GM21825 (cell line): ENCODE data around the gene THADA.
"Not testable (repeated sequence)": the region's sequence is repeated elsewhere in the genome, so short reads cannot be mapped to it uniquely, and the experiment has no call there.

Experiments
- ATAC-seq: cut with Tn5 transposase; IDR thresholded peaks from one replicate; pipeline ENCODE4 v1.9.1; 2021; ENCODE audit warnings: mild to moderate bottlenecking, moderate library complexity; ENCODE audit not compliant: unreplicated experiment

Gene THADA

GRCh38 chr2:43196768-43197587 lies 398.9 kb downstream of the THADA start:
- no peak for ATAC-seq

DNA sequence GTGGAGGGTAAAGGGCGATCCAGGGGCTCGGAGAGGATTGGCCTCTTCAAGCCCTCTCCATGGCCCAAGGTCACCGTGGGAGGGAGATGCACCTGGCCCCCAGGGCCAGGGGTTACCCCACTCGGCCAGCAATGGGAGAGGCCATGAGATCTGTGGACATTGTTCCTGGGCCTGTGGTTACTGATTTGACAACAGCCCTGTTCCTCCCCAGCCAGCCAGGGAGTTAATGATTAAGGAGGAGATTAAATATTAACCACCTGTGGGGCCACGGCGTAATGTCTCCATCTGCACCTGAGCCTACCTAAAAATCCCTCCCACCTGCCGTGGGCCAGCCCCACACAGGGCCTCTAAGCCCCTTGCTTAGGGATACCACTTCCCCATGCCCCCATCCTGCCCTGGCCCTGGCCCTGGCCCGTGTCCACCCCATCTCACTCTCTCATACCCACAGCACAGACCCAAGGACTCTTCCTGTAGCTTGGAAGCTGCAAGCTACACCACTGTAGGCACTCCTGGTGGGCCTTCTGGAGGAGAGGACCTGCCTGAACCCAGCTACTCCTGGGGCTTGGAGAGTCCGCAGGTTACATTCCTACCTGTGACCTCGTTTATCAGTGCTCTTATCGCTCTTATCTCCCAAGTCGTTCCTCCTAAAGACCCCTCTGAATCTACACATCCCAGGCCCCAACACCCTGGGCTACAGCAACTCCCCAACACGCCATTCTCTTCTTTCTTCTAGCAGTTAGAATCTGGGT lies 401.5 kb downstream of the THADA start:
- peak; percentile 53 for ATAC-seq

DNA sequence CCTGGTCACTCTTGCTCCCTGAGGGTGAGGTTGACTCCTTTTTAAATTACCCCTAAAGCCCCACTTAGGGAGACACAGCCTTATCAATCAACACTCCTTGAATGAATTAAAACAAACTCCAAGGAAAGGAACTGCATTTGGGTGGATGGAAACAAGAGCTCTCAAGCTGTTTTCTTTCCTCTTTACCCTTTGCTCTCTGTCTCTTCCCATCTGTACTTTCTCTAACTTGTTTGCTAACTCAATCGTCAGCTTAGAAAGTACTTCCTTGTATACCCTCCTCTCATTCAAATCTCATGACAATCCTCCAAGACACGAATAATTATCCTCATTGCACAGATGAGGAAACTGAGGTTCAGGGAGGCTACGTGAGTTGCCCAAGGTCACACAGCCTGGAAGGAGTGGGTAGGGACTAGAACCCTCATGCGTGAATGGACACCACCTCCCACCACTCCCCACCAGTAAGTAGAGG lies 402.2 kb downstream of the THADA start:
- ATAC-seq: no peak

- ATAC-seq: no peak
Observed at GRCh38 chr2:43192744-43193651, 402.8 kb downstream of the THADA start.

- no peak for ATAC-seq
Observed at GRCh38 chr2:43191947-43192516, 403.8 kb downstream of the THADA start.

DNA sequence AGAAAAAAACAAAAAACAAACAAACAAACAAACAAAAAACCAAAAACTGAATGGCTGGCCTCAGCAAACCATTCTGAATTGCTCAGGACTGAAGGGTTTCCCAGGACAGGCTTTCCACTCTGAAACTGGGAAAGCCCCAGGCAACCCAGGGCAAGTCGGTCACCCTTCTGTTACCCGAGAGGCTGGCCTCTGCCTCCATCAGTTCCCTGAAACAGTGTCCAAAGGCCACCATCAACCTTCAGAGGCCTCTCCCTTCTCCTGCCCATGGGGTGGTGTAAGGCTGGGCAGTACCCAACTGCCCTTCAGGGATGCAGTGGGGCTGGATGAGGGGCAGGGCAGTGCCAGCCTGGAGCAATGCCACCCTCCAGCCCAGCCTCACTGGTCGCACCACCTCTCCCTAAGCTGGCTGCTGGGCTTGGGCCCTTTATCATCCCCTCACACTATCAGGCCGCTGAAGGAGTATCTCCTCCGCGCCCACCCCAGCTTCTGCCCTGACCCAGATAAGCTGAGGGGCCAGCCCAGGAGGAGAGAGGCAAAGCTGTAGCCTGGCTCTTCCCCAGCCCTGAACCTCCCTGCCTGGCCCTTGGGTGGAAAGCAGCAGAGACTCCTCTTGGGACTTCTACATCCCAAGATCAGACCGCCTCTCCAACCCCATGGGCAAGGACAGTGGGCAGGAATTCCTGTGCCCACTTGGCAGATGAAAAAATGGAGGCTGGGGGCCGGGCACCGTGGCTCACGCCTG lies 405.4 kb downstream of the THADA start:
- no peak for ATAC-seq

GRCh38 chr2:43189861-43190260 lies 406.0 kb downstream of the THADA start:
- not testable (repeated sequence) for ATAC-seq

DNA sequence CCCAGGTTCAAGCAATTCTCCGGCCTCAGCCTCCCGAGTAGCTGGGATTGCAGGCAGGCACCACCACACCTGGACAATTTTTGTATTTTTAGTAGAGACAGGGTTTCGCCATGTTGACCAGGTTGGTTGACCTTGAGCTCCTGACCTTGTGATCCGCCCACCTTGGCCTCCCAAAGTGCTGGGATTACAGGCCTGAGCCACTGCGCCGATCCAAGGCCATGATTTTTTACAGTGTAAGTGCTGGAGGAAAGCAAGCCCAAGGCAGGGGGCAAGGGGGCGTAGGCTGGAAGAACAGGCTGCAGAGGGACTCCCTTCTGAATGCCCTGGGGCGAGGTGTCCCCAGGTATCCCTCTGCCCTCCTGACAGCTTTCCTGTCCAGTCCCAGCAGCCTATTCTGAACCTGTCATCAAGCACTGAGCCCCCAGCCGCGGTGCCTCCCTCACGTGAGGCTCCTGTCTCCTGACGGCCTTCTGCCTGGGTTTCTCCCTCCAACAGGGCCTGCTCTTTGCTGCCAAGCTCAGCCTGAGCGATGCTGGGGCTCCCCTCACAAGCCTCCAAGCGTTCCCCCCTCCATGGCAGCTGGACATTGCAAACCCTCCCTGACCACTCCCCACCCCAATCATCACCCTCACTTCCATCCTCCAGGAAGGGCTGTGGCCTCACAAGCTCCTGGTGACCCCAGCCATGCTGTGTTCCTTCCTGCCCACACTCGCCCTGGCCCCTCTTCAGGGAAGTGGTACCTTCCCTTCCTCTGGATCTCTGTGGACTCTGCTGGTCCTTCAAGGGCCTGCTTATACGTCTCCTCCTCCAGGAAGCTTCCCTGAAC lies 407.1 kb downstream of the THADA start:
- ATAC-seq: no peak

DNA sequence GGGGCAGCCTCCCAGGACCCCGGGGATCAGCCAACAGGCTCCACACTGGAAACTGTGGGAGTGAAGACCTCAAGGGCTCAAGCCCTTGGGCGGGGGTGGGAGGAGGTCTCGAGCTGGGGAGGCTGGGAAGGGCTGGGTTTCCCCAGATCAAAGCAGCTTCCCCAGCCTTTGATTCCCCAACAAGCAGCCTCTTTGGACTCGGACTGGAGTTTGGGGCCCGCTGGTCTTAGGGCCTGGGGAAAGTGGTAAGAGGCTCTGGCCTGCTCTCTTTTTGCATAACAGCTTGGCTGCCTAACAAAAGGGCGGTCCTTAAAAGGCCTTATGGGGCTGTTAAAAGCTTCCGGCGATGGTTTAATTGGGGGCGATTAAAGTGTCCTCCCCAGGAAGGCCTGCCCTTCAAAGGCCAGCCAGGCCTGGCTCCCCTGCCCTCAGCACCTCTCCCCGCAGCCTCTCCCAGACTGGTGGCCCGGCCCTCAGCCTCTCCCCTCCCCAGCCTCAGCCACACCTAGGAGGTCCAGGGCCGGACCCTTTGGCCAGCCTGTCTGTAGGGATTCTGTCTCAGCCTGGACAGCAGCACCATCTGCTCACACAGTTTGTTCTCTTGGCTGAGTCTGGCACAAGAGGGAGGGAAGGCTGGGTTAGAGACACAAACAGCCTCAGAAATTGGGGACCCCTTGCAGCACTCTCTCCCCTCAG lies 409.0 kb downstream of the THADA start:
- no peak for ATAC-seq

DNA sequence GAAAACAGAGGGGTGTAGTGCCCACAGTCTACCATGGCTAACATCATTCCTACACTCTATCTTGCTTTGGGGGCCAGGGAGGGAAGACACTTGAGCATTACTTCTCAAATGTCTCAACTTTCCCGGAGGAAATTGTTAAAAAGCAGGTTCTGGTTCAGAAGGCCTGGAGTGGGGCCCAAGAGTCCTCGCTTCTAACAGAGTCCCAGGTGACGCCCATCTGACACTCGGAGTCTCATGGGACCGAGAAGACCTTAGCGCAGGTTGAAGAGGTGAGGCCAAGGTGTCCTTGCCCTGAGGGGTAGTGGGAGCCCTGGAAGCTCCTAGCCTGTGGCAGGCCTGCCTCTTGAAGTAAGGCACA lies 409.5 kb downstream of the THADA start:
- no peak for ATAC-seq

GRCh38 chr2:43185146-43185545 lies 410.7 kb downstream of the THADA start:
- ATAC-seq: no peak

DNA sequence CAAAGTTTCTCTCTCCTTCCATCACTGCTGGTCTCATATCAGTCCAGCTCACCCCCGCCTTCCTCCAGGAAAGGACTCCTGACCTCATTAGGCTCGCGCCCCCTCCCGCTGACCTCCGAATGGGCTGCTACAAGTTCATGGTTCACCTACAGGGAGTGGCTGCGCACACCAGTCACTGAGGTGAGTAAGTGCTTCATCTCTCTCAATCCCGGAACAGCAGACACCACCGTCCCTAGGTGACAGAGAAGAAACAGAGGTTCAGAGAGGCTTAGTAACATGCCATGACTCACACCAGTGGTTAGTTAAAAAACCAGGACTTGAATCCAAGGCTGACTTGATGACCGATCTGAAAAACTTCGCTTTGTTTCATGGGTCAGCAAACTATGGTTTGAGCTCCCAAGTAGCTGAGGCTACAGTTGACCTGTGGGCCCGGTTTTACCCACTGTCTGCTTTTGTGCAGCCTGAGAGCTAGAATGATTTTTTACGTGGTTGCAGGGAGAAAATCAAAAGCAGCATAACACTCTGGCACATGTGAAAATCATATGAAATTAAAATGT lies 411.4 kb downstream of the THADA start:
- ATAC-seq: no peak

DNA sequence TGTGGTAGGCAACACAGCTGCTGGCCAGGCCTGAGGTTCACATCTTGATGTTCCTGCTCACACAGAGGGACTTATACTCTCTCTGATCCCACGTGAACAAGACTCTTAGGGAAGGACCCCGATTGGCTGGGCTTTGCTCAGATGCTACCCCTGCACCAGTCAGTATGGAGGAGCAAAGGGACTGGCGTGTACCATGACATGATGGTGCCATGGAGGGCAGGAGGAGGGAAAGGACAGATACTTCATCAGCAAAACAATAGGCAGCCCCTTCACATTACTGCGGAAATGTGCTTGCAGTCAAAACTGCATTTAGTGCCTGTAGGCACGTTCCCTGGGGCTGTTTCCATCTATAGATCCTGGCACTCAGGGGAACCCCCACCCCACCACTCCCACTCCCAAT lies 412.1 kb downstream of the THADA start:
- no peak for ATAC-seq

- no peak for ATAC-seq
Observed at GRCh38 chr2:43180897-43181296, 414.9 kb downstream of the THADA start.
